Measurements from ENCODE around the gene EPN2.
"Not testable (repeated sequence)": the region's sequence is repeated elsewhere in the genome, so short reads cannot be mapped to it uniquely, and the experiment has no call there.

The EPN2 gene

GRCh38 chr17:19215074-19215860 is 21.9 kb upstream of the EPN2 start:
- H3K36me3 ChIP-seq (ENCODE audit: low read length); H3K9me2 ChIP-seq (replicated peaks; ENCODE audit: insufficient read depth, low read length); H3K4me3 ChIP-seq (ENCODE audit: insufficient read depth, low read length, poor library complexity, severe bottlenecking); H3K79me2 ChIP-seq (ENCODE audit: insufficient read depth, low read length); H4K20me1 ChIP-seq (ENCODE audit: low read depth, low read length); H3F3A ChIP-seq (ENCODE audit: insufficient read depth); H3K27me3 ChIP-seq (ENCODE audit: low read length); H3K27ac ChIP-seq (ENCODE audit: low read depth, low read length); H3K9me3 ChIP-seq (ENCODE audit: insufficient read depth, low read length); H2AFZ ChIP-seq (ENCODE audit: low read depth, low read length, severe bottlenecking); H3K4me2 ChIP-seq (ENCODE audit: low read depth, low read length, poor library complexity, severe bottlenecking); H3K9ac ChIP-seq (ENCODE audit: low read length): not testable (repeated sequence)

GRCh38 chr17:19216148-19216926 is 20.8 kb upstream of the EPN2 start:
- H3K9me3 ChIP-seq (ENCODE audit: insufficient read depth, low read length); H3K4me2 ChIP-seq (ENCODE audit: low read depth, low read length, poor library complexity, severe bottlenecking); H4K20me1 ChIP-seq (ENCODE audit: low read depth, low read length); H3K27ac ChIP-seq (ENCODE audit: low read depth, low read length); H3F3A ChIP-seq (ENCODE audit: insufficient read depth); H3K4me3 ChIP-seq (ENCODE audit: insufficient read depth, low read length, poor library complexity, severe bottlenecking); H3K79me2 ChIP-seq (ENCODE audit: insufficient read depth, low read length); H3K36me3 ChIP-seq (ENCODE audit: low read length); H3K9me2 ChIP-seq (replicated peaks; ENCODE audit: insufficient read depth, low read length); H3K27me3 ChIP-seq (ENCODE audit: low read length); H3K9ac ChIP-seq (ENCODE audit: low read length); H2AFZ ChIP-seq (ENCODE audit: low read depth, low read length, severe bottlenecking): not testable (repeated sequence)

- H3F3A ChIP-seq (ENCODE audit: insufficient read depth); H3K27ac ChIP-seq (ENCODE audit: low read depth, low read length): not testable (repeated sequence)
Observed at GRCh38 chr17:19218914-19219313, 18.3 kb upstream of the EPN2 start.

GRCh38 chr17:19219384-19219783 is 17.8 kb upstream of the EPN2 start:
- H4K20me1 ChIP-seq (ENCODE audit: low read depth, low read length); H3K4me2 ChIP-seq (ENCODE audit: low read depth, low read length, poor library complexity, severe bottlenecking); H3K9ac ChIP-seq (ENCODE audit: low read length); H3K9me3 ChIP-seq (ENCODE audit: insufficient read depth, low read length); H3K27ac ChIP-seq (ENCODE audit: low read depth, low read length); H3K9me2 ChIP-seq (replicated peaks; ENCODE audit: insufficient read depth, low read length); H3K36me3 ChIP-seq (ENCODE audit: low read length); H3F3A ChIP-seq (ENCODE audit: insufficient read depth); H3K27me3 ChIP-seq (ENCODE audit: low read length); H2AFZ ChIP-seq (ENCODE audit: low read depth, low read length, severe bottlenecking); H3K4me3 ChIP-seq (ENCODE audit: insufficient read depth, low read length, poor library complexity, severe bottlenecking); H3K79me2 ChIP-seq (ENCODE audit: insufficient read depth, low read length): not testable (repeated sequence)

More at GRCh38 chr17:19218914-19219313, 18.3 kb upstream of the EPN2 start:
- not testable (repeated sequence) for H3K9me2 ChIP-seq (replicated peaks; ENCODE audit: insufficient read depth, low read length); H3K79me2 ChIP-seq (ENCODE audit: insufficient read depth, low read length); H3K27me3 ChIP-seq (ENCODE audit: low read length); H4K20me1 ChIP-seq (ENCODE audit: low read depth, low read length); H3K4me3 ChIP-seq (ENCODE audit: insufficient read depth, low read length, poor library complexity, severe bottlenecking); H3K9ac ChIP-seq (ENCODE audit: low read length); H3K36me3 ChIP-seq (ENCODE audit: low read length); H3K4me2 ChIP-seq (ENCODE audit: low read depth, low read length, poor library complexity, severe bottlenecking); H2AFZ ChIP-seq (ENCODE audit: low read depth, low read length, severe bottlenecking); H3K9me3 ChIP-seq (ENCODE audit: insufficient read depth, low read length)

- not testable (repeated sequence) for H3K36me3 ChIP-seq (ENCODE audit: low read length); H3K79me2 ChIP-seq (ENCODE audit: insufficient read depth, low read length); H2AFZ ChIP-seq (ENCODE audit: low read depth, low read length, severe bottlenecking); H3K9me2 ChIP-seq (replicated peaks; ENCODE audit: insufficient read depth, low read length); H3K4me3 ChIP-seq (ENCODE audit: insufficient read depth, low read length, poor library complexity, severe bottlenecking); H3K4me2 ChIP-seq (ENCODE audit: low read depth, low read length, poor library complexity, severe bottlenecking); H3K27ac ChIP-seq (ENCODE audit: low read depth, low read length); H3K9ac ChIP-seq (ENCODE audit: low read length); H4K20me1 ChIP-seq (ENCODE audit: low read depth, low read length); H3F3A ChIP-seq (ENCODE audit: insufficient read depth); H3K27me3 ChIP-seq (ENCODE audit: low read length); H3K9me3 ChIP-seq (ENCODE audit: insufficient read depth, low read length)
Observed at GRCh38 chr17:19220195-19220594, 17.0 kb upstream of the EPN2 start.

GRCh38 chr17:19226610-19227588 is 10.3 kb upstream of the EPN2 start:
- H3K9ac ChIP-seq (ENCODE audit: low read length); H3K27me3 ChIP-seq (ENCODE audit: low read length); H3K9me2 ChIP-seq (replicated peaks; ENCODE audit: insufficient read depth, low read length); H3K4me3 ChIP-seq (ENCODE audit: insufficient read depth, low read length, poor library complexity, severe bottlenecking); H3F3A ChIP-seq (ENCODE audit: insufficient read depth); H3K36me3 ChIP-seq (ENCODE audit: low read length); H3K27ac ChIP-seq (ENCODE audit: low read depth, low read length); H3K79me2 ChIP-seq (ENCODE audit: insufficient read depth, low read length); H2AFZ ChIP-seq (ENCODE audit: low read depth, low read length, severe bottlenecking); H3K4me2 ChIP-seq (ENCODE audit: low read depth, low read length, poor library complexity, severe bottlenecking); H4K20me1 ChIP-seq (ENCODE audit: low read depth, low read length); H3K9me3 ChIP-seq (ENCODE audit: insufficient read depth, low read length): not testable (repeated sequence)

- H3K36me3 ChIP-seq (ENCODE audit: low read length); H3K9me2 ChIP-seq (replicated peaks; ENCODE audit: insufficient read depth, low read length); H4K20me1 ChIP-seq (ENCODE audit: low read depth, low read length); H3F3A ChIP-seq (ENCODE audit: insufficient read depth); H3K27me3 ChIP-seq (ENCODE audit: low read length); H3K9me3 ChIP-seq (ENCODE audit: insufficient read depth, low read length); H3K4me2 ChIP-seq (ENCODE audit: low read depth, low read length, poor library complexity, severe bottlenecking); H3K4me3 ChIP-seq (ENCODE audit: insufficient read depth, low read length, poor library complexity, severe bottlenecking); H2AFZ ChIP-seq (ENCODE audit: low read depth, low read length, severe bottlenecking); H3K9ac ChIP-seq (ENCODE audit: low read length); H3K79me2 ChIP-seq (ENCODE audit: insufficient read depth, low read length); H3K27ac ChIP-seq (ENCODE audit: low read depth, low read length): not testable (repeated sequence)
Observed at GRCh38 chr17:19234676-19235075, 2.5 kb upstream of the EPN2 start.

Data from SU-DHL-6 (cell line).